CD14-positive monocyte (primary cell): ENCODE results near the gene TPM2. TPM values are rescaled to one million over a fixed set of nuclear protein-coding genes. Genes with fewer than 3 reads are reported as not detected.
A peak's percentile ranks its signal among the peaks of the same experiment; 100 is the strongest.

Source experiments
- DNase-seq, 3 donors: peaks; one replicate each; pipeline ENCODE4 v3.0.0-alpha.2; 2011 to 2022
- H2AFZ ChIP-seq: 2 replicates; pipeline ENCODE4 v1.6.0; 2012; ENCODE audit warnings: mild to moderate bottlenecking, low read depth, low read length, inconsistent platforms; ENCODE audit not compliant: insufficient read depth, poor library complexity, severe bottlenecking
- H3K27ac ChIP-seq, 2 donors: 1 replicate in 1 of 2; 2 replicates in 1 of 2; pipeline ENCODE4 v1.5.1; 2012 to 2013; ENCODE audit warnings: low read length in 2 of 2, control low read depth in 1 of 2, inconsistent platforms in 1 of 2, low read depth in 1 of 2, mild to moderate bottlenecking in 1 of 2
- H3K27me3 ChIP-seq, 2 donors: one replicate each; pipeline versions ENCODE4 v1.6.0 to v1.6.1; 2011 to 2013; ENCODE audit warnings: low read length in 2 of 2; ENCODE audit not compliant: control insufficient read depth in 2 of 2, insufficient read depth in 2 of 2
- H3K36me3 ChIP-seq, 2 donors: replicated peaks in 1 of 2; 1 replicate in 1 of 2; 2 replicates in 1 of 2; pipeline versions ENCODE4 v1.5.1 to v1.6.1; 2012 to 2013; ENCODE audit warnings: low read length in 2 of 2, control low read depth in 1 of 2, inconsistent platforms in 1 of 2, mild to moderate bottlenecking in 1 of 2; ENCODE audit not compliant: insufficient read depth in 2 of 2, control insufficient read depth in 1 of 2
- H3K4me1 ChIP-seq, 2 donors: 1 replicate in 1 of 2; 2 replicates in 1 of 2; pipeline versions ENCODE4 v1.5.1 to v1.6.1; 2012 to 2013; ENCODE audit warnings: low read length in 2 of 2, control low read depth in 1 of 2, inconsistent platforms in 1 of 2, mild to moderate bottlenecking in 1 of 2, moderate library complexity in 1 of 2; ENCODE audit not compliant: insufficient read depth in 2 of 2, control insufficient read depth in 1 of 2
- H3K4me2 ChIP-seq: replicated peaks from 2 replicates; pipeline ENCODE3; 2012; ENCODE audit warnings: low read length, moderate library complexity, mild to moderate bottlenecking; ENCODE audit not compliant: poor library complexity, severe bottlenecking; ENCODE audit errors: extremely low read depth
- H3K4me3 ChIP-seq, 3 experiments: fragments of 200-600 bp in 1 of 3; sonication (generic) in 1 of 3; replicated peaks in 1 of 3; 1 replicate in 2 of 3; 2 replicates in 1 of 3; pipeline ENCODE4 v1.5.1; 2011 to 2013; ENCODE audit warnings: low read length in 3 of 3, mild to moderate bottlenecking in 3 of 3, control low read depth in 2 of 3, low read depth in 2 of 3, inconsistent platforms in 1 of 3, moderate library complexity in 1 of 3
- H3K79me2 ChIP-seq: 2 replicates; pipeline ENCODE4 v1.6.0; 2012; ENCODE audit warnings: mild to moderate bottlenecking, control low read depth, inconsistent platforms, low read length, moderate library complexity; ENCODE audit not compliant: insufficient read depth
- H3K9ac ChIP-seq: 2 replicates; pipeline ENCODE4 v1.6.0; 2017; ENCODE audit warnings: low read length, mild to moderate bottlenecking; ENCODE audit not compliant: insufficient read depth, poor library complexity, severe bottlenecking
- H3K9me3 ChIP-seq, 2 donors: replicated peaks in 1 of 2; 1 replicate in 1 of 2; 2 replicates in 1 of 2; pipeline versions ENCODE4 v1.5.1 to v1.6.1; 2012 to 2013; ENCODE audit warnings: low read length in 2 of 2, control low read depth in 1 of 2; ENCODE audit not compliant: control insufficient read depth in 1 of 2, insufficient read depth in 1 of 2
- H4K20me1 ChIP-seq: 2 replicates; pipeline ENCODE4 v1.6.0; 2012; ENCODE audit warnings: mild to moderate bottlenecking, low read length, control low read depth, moderate library complexity; ENCODE audit not compliant: insufficient read depth
- H3K27ac Mint-ChIP-seq, 7 donors: one replicate each; pipeline ENCODE4 v1.8.0; 2020; ENCODE audit warnings: mild to moderate bottlenecking in 7 of 7, mixed read lengths in 7 of 7, moderate library complexity in 6 of 7, inconsistent platforms in 2 of 7
- H3K27me3 Mint-ChIP-seq, 3 donors: one replicate each; pipeline ENCODE4 v1.8.0; 2021 to 2022; ENCODE audit warnings: low read depth in 3 of 3, mild to moderate bottlenecking in 3 of 3, mixed read lengths in 3 of 3, moderate library complexity in 3 of 3, inconsistent platforms in 1 of 3
- H3K36me3 Mint-ChIP-seq, 2 donors: one replicate each; pipeline ENCODE4 v1.8.0; 2020; ENCODE audit warnings: mixed read lengths in 2 of 2, inconsistent platforms in 1 of 2, mild to moderate bottlenecking in 1 of 2
- H3K4me1 Mint-ChIP-seq: one replicate; pipeline ENCODE4 v1.8.0; 2020; ENCODE audit warnings: mild to moderate bottlenecking, mixed read lengths
- H3K4me3 Mint-ChIP-seq, 2 donors: one replicate each; pipeline ENCODE4 v1.8.0; 2020; ENCODE audit warnings: mild to moderate bottlenecking in 2 of 2, mixed read lengths in 2 of 2, moderate library complexity in 1 of 2
- H3K9me3 Mint-ChIP-seq, 7 donors: one replicate each; pipeline ENCODE4 v1.8.0; 2020 to 2022; ENCODE audit warnings: mixed read lengths in 7 of 7, mild to moderate bottlenecking in 6 of 7, moderate library complexity in 6 of 7, inconsistent platforms in 2 of 7
- WGBS: methylation state at CpG from one replicate; pipeline ENCODE4 v1.1.5; 2013; ENCODE audit warnings: missing lambda C conversion rate; ENCODE audit not compliant: insufficient coverage; 5-methylcytosine and 5-hydroxymethylcytosine counted together
- intact Hi-C, 2 donors: fragments of 100-400 bp; cut with micrococcal nuclease; formaldehyde crosslinking; loops; one replicate each; pipeline versions ENCODE4 v1.15.0 to v1.15.1; 2023
- polyA plus RNA-seq, 3 donors: library from polyadenylated mRNA; depleted of rRNA in 1 of 3; unstranded in 2 of 3; stranded (reverse) in 1 of 3; fragments of 300-500 nt in 2 of 3; fragments of >200 nt in 1 of 3; fragmentation: Illumina TruSeq in 2 of 3; gene quantifications; 1 replicate in 2 of 3; 2 replicates in 1 of 3; pipeline ENCODE4 v1.2.3, GENCODE V29; 2012 to 2021
- TF ChIP-seq, protein P1 (sequence below): fragments of 200-600 bp; IDR thresholded peaks from one replicate; pipeline ENCODE4 v1.8.0; 2022; ENCODE audit warnings: antibody characterized with exemption, mild to moderate bottlenecking

TPM2 gene
- polyA plus RNA-seq, 3 donors = 7.7 TPM; not detected in 2

DNA sequence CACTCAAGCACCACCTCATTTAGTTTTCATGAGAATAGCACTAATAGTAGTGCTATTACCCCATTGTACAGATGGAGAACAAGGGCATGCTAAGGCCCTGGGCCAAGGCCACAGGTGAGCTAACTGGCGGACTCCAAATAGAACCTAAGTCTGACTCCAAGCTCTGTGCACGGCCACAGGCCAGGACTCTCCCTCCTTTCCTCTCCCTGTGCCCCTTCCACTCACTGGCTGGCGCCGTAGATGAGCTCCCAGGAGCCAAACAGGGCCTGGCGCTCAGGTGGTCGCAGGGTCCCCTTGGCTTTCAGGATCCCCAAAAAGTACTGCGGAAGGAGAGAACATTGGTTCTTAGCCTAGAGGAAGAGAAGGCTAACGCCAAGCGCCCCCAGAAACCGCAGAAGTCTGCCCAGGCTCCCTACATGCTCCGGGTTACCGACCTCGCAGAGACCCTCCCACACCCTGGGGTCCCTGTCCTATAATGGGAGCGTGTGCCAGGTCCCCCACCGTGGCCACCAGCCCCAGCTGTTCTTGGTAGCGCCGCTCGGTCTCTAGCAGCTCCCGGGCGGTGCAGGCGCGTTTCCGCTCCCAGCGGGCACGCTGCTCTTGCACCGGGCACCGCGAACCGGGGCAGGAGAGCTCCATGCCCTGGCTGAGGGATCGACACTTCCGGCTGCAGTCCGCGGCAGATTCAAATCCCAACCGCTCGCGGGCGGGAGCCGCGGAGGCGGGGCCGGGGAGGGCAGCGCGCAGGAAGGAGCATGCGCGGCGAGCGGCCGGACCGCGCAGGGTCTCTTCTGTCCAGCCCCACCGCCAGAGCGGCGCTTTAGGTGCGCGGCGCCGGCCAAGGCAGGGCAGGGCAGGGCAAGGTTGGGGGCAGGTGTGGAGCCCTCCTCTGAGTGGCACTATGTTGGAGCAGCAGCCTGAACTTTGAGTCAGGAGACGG lies 24.9 kb downstream of the TPM2 start, which contains the start of gene ARHGEF39:
Gene ARHGEF39, minus strand, starts transcription at position 665 of the 940 bp plus-strand sequence. Its CDS starts 26 bp downstream, at position 639.
- no peaks in the 10 kb centered on the region for H3K27me3 ChIP-seq
- H3K9me3 ChIP-seq = no peaks in the 10 kb centered on the region
- peaks cover 16 to 27% of the 10 kb centered on the region in 2 donors for H3K36me3 Mint-ChIP-seq
- peak within 1 kb of the TSS; percentile 83 to 91 for H3K4me3 Mint-ChIP-seq
- intact Hi-C loops = no loop called here
- TF ChIP-seq, protein P1, sequence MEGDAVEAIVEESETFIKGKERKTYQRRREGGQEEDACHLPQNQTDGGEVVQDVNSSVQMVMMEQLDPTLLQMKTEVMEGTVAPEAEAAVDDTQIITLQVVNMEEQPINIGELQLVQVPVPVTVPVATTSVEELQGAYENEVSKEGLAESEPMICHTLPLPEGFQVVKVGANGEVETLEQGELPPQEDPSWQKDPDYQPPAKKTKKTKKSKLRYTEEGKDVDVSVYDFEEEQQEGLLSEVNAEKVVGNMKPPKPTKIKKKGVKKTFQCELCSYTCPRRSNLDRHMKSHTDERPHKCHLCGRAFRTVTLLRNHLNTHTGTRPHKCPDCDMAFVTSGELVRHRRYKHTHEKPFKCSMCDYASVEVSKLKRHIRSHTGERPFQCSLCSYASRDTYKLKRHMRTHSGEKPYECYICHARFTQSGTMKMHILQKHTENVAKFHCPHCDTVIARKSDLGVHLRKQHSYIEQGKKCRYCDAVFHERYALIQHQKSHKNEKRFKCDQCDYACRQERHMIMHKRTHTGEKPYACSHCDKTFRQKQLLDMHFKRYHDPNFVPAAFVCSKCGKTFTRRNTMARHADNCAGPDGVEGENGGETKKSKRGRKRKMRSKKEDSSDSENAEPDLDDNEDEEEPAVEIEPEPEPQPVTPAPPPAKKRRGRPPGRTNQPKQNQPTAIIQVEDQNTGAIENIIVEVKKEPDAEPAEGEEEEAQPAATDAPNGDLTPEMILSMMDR = no peak
- peaks cover 23 to 39% of the 10 kb centered on the region in 2 donors for H3K4me1 ChIP-seq
- H3K27ac Mint-ChIP-seq = peak within 1 kb of the TSS in 4 of 7 donors; percentile 30 to 66 (median 34)
- peaks cover 0 to 6% (median 3%) of the 10 kb centered on the region in 3 donors for H3K27me3 Mint-ChIP-seq
- 6% methylated on average over 55 of the region's 58 CpGs for WGBS
- H4K20me1 ChIP-seq = no peaks in the 10 kb centered on the region
- H2AFZ ChIP-seq = peak within 1 kb of the TSS; percentile 89
- peaks cover 31% of the 10 kb centered on the region for H3K79me2 ChIP-seq
- H3K4me1 Mint-ChIP-seq = peaks cover 43% of the 10 kb centered on the region
- H3K36me3 ChIP-seq = peaks cover 10 to 14% of the 10 kb centered on the region in 2 donors
- H3K9me3 Mint-ChIP-seq = peaks cover 0 to 3% (median 1%) of the 10 kb centered on the region in 7 donors
- H3K27ac ChIP-seq = no peak within 1 kb of the TSS
- DNase-seq = peak; percentile 59 to 73 (median 73)
- H3K9ac ChIP-seq = peak within 1 kb of the TSS; percentile 55
- H3K4me2 ChIP-seq = peak within 1 kb of the TSS; percentile 87
- H3K4me3 ChIP-seq = peak within 1 kb of the TSS; percentile 50 to 83 (median 57)

DNA sequence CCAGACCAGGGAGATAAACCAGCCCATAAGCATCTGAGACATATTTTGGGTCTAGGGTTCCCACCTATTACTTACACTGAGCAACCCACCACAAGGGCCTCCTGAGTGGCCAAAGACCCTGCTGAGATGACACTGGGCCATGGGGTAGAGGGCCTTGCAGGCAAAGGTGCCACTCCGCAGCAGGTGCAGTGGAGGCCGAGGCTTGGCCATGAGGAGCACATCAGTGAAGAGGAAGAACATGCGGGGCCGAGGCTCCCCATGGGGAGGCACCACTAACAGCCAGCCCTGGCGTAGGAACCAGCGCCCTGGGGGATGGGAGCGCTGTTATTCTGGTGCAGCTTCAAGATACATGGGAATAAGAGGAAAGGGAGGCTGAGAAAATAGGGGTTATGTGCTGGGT lies 27.3 kb downstream of the TPM2 start:
- TF ChIP-seq, protein P1 = no peak
- Mint-ChIP-seq H3K36me3 (peaks cover 19 to 27% of the 10 kb centered on the region in 2 donors), H3K27me3 (peaks cover 0 to 7% (median 6%) of the 10 kb centered on the region in 3 donors), H3K4me1 (peaks cover 55% of the 10 kb centered on the region), H3K9me3 (peaks cover 0 to 3% (median 0%) of the 10 kb centered on the region in 7 donors), H3K4me3 (peak overlapping the region in 1 of 2 donors; percentile 39), H3K27ac (peak overlapping the region in 2 of 7 donors; percentile 17 to 70)
- Histone ChIP-seq H3K4me3 (no peak overlapping the region), H3K4me1 (peaks cover 36 to 55% of the 10 kb centered on the region in 2 donors), H3K9me3 (no peaks in the 10 kb centered on the region), H3K27ac (peak overlapping the region in 1 of 2 donors; percentile 43), H3K9ac (no peak overlapping the region), H3K27me3 (no peaks in the 10 kb centered on the region), H3K4me2 (no peak overlapping the region), H3K36me3 (peaks cover 10 to 14% of the 10 kb centered on the region in 2 donors), H4K20me1 (no peaks in the 10 kb centered on the region), H3K79me2 (peaks cover 38% of the 10 kb centered on the region), H2AFZ (no peak overlapping the region)
- WGBS = 82% methylated on average over 7 of the region's 7 CpGs
- intact Hi-C loops = no loop called here
- no peak for DNase-seq
